RPMI8226 (cell line): ENCODE results near the gene HACD2.
A peak's percentile ranks its signal among the peaks of the same experiment; 100 is the strongest.
"Not testable (repeated sequence)": the region's sequence is repeated elsewhere in the genome, so short reads cannot be mapped to it uniquely, and the experiment has no call there.

ENCODE experiments used
- DNase-seq: peaks from one replicate; pipeline ENCODE4 v3.0.0-alpha.2; 2015

HACD2 gene

DNA sequence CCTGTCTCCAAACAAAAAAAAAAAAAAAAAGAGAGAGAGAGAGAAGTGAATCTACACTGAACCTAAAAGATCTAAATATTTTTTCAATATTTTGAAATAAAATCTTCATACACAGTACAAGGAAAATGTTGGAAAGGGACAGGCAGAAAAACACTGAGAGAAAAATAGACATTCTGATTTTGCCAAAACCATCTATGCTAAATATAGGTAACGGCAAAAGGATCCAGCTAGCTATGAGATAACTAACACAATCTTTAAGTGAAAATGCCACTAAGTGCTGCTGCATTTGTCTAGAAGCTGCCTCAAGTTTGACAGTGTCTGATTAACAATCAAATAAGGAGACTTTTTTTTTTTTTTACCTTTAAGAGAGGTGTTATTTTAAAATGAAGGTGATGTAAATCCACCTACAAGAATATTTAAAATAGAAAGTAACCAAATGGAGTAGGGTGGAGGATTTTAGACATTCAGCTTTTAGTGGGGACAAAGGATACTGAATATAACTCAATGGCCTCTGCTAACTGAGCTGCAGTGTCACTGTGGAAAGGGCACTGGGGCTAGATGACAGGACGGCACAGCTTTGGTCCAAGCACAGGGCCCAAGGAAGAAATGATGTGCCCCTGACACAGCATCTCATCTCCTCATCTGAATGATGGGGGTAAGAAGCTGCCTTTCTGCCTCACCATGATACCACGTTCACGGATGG, 62.4 kb downstream of the HACD2 start:
- no peak for DNase-seq

DNA sequence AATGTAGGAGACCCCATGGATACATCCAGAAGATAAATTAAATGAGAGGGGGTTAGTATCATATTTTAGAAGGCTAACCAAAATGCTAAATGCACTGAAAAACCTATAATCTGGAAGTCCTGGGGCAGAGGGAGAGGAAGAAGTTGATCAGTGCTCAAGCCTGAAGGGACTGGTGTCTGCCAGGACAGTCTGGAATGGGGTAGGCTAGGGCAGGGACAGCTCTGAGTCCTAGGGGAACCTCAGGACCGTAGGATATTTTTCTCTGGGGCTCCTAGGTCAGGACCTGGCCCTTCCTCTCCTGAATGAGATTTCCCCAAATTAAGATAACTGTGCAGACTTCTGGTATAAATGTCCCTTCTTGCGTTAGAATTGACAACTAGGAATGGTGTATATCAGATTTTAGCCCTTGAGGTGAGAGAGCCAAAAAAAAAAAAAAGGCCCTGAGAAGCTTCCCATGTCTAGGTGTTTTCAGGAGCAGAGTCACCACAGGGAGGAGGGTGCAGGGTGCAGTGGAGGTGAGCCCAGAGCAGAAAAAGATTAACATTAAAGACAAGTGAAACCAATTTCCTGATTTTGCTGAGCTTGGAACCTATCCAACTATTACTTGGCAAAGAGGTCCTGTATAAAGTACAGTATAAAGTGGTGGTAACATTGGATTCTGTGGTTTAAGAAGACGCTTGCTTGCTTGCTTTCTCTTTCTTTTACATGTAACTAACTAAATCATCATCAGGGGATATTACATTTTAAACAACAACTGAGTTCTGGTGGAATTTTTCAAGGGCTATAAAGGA, 63.5 kb downstream of the HACD2 start:
- peak; percentile 87 for DNase-seq

DNA sequence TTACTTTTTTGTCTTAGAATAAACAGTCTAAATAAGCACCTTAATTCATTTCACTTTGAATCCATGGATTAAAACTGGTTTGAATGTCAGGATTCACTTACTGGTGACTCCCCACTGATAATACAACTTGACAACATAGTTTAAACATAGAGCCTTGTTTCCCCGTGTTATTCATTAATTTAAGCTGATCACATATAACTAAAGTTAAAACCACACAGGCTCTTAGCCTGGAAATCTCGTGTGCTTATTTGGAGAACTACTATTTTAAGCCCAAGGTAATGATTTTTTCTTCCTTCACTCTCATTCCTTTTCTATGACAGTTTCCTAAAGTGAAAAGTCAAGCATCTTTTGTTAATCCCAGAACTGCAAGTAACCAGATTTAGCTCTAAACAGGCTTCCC, 64.2 kb downstream of the HACD2 start:
- no peak for DNase-seq

- DNase-seq: peak; percentile 50
Measured at GRCh38 chr3:123518892-123519485, 65.9 kb downstream of the HACD2 start.

DNA sequence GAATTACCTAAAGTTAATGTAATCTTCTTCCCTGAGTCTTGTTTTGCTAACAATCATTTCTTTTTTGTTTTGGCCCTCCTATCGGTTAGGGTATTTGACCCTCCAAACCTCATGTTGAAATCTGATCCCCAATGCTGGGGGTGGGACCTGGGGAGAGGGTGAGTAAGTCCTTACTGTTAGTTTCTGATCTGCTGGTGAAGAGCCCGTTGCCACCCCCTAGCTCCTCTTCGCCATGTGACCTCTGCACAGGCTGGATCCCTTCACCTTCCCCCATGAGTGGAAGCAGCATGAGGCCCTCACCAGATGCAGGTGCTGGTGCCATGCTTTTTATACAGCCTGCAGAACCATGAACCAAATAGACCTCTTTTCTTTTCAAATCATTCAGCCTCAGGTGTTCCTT, 73.1 kb downstream of the HACD2 start:
- DNase-seq: no peak

- no peak for DNase-seq
Measured at GRCh38 chr3:123511084-123511483, 73.8 kb downstream of the HACD2 start.

- no peak for DNase-seq
Measured at GRCh38 chr3:123508178-123508577, 76.7 kb downstream of the HACD2 start.

DNA sequence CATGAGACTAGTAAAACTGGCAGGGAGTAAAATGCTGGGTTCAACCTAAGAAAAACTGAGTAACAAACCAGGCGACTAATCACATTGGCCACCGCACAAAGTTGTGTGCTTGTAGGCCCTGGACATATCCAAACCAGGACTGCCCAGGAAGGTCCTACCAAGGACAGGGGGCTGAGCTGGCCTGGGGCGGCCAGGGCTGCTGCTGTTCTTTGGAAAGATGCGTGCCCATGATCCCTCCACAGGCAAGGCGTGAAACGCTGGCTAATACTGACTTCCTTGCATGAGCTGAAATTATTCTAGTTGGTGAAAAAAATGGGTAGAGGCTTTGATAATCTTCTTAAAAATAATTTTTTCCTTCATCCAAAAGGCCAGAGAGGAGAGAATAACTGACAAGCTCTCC, 79.0 kb downstream of the HACD2 start:
- no peak for DNase-seq

- no peak for DNase-seq
Measured at GRCh38 chr3:123503203-123503602, 81.7 kb downstream of the HACD2 start.

- DNase-seq: no peak
Measured at GRCh38 chr3:123499322-123499721, 85.5 kb downstream of the HACD2 start.

GRCh38 chr3:123498761-123499160, 86.1 kb downstream of the HACD2 start:
- no peak for DNase-seq

DNA sequence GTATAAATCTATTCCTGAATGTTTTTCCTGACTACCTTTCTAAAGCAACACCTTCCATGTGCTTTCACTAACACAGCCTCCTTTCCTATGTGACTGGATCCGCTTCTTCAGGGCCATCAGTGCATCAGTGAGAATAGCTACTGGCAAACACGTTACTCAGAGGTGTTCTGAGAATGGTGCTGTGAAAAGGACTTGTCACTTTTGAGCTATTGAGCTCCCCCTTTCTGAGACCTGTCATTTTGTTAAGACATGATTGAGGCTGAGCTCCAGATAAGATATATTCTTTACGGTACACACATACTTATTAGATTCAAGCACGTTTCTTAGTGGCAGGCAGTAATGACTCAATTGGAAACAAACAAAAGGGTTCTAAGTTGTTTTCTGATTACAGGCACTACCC, 90.9 kb downstream of the HACD2 start:
- DNase-seq: no peak

DNA sequence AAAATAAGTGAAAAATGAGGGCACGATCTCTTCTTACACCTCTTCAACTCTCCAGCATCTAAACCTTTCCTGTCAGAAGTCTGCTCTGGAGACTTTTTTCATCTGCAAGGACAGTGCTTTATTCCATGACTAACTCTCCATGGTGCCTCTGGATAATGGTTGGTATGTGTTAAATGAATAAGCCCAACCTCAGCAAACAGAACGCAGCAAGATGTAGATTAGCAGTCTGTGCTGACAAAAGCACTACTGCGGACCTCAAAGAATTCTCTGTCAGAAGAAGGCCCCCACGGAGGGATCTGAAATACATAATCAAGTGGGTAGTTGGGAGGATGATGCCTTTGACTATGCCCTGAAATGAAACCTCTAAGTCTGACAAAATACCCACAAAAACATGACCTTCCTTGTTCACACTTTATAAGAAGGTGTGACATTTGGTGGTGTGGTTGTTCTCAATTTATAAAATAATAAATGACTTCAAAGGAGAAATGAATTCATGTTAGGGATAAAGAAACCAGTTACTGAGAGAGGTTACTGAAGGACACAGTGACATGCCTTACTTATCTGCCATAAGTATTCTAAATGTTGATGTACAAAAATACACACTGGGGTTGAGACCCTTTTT, 92.8 kb downstream of the HACD2 start:
- no peak for DNase-seq

GRCh38 chr3:123489400-123490004, 95.4 kb downstream of the HACD2 start:
- DNase-seq: peak; percentile 52

- no peak for DNase-seq
Measured at GRCh38 chr3:123488645-123489347, 96.1 kb downstream of the HACD2 start.

DNA sequence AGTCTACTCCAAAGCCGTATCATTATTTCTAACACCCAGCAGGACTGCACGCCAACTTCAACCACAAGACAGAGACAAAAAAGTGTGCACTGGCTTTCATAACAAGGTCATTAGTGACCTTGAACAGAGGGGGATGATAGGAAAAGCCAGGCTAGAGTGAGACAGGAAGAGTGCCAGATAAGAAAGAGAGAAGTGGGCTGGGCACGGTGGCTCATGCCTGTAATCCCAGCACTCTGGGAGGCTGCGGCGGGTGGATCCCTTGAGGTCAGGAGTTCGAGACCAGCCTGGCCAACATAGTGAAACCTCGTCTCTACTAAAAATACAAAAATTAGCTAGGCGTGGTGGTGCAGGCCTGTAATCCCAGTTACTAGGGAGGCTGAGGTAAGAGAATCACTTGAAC, 97.8 kb downstream of the HACD2 start:
- not testable (repeated sequence) for DNase-seq

GRCh38 chr3:123486460-123486859, 98.4 kb downstream of the HACD2 start:
- DNase-seq: no peak

- no peak for DNase-seq
Measured at GRCh38 chr3:123485551-123485950, 99.3 kb downstream of the HACD2 start.

DNA sequence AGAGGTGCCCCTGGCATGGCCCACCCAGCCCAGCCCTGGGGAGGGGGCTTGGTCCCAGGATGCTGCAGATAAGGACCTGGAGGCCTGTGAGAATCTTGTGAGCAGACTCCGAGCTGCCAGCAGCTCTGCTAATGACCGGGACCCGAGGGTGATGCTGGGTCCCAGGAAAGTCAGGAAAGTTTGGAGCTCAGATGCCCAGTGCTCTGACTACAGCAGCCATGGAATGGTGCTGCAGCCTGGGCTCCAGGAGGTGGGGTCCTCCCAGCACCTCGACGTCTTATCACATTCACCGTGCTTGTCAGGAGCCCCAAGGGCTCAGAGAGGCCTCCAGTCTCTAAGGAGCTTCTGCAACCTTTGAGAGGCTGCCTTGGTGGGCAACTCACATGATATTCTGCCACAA, 101.7 kb downstream of the HACD2 start:
- no peak for DNase-seq

DNA sequence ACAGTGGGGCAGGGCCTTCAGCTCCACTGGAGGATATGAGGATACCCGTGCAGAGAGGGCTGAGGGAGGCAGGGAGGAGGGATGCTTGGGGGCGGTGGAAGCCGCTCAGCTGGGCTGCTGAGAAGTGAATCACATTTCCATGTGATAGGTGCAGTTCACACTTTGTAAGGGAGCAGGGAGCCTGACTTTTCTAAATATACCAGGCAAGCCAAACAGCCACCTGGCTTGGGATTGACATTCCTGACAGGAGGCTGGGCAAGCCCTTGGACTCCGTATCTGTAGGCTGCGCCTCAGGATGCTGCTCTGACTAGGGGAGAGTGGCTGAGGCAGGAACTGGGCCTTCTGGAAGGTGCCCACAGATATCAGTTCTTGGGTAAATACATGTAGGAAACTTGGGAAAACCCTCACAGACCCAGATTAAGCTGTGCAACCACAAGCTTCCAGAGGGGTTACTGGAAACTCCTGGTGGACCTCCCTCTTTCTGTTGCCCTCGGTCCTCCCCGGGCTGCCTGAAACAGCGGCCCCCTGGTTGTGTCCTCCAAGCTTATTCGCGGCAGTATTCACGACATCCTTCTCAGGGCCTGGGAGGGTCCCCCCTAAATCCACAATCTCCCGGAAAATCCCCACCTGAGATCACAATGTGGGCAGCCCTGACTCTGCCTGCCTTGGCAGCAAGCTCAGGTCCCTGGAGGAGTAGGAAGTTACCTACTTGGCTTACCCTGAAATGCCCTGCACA, 103.0 kb downstream of the HACD2 start:
- DNase-seq: no peak

DNA sequence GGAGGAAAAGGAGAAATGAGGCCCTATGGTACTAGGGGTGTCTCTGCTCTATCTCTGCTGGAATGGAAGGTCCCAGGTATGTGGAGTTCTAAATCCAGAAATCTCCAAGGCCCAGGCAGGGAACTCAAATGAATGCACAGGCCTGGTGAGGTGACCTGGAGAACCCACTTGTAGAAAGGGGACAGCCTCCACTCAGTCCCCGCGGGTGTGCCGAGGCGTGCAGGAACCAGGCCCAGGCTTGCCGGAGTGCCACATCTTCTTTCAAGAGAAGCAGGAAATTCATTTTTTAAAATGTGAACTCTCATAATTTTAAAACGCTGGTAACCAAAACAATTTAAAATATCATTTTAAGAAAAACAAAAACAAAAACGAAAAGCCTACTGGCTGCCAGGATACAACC, 103.8 kb downstream of the HACD2 start:
- no peak for DNase-seq

DNA sequence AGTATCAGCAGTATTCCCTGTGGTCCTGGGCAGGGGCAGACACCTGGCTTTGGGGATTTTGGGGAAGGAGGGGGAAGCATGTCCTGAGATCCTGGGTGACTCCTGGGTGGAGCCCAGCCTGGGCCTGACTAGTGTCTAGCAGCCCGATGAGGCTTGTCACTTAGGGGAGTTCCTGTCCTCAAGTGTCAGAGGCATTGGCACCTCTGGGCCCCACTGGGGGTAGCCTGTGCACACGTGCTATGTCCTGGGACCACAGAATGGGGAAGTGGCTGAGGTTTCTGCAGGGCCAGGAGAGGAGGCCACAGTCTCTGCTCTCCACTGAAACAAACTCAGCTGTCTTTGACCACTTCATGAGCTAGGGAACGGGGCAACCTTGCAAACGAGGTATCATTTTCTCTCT, 104.4 kb downstream of the HACD2 start:
- peak; percentile 73 for DNase-seq
